HG02798 (cell line): ENCODE results near the gene SLC29A1.

Experiments
- ATAC-seq: cut with Tn5 transposase; IDR thresholded peaks from one replicate; pipeline ENCODE4 v1.9.1; 2021; ENCODE audit warnings: mild to moderate bottlenecking; ENCODE audit not compliant: unreplicated experiment, poor library complexity

SLC29A1 gene

GRCh38 chr6:44234101-44235025 is 11.0 kb downstream of the SLC29A1 start:
- no peak for ATAC-seq

DNA sequence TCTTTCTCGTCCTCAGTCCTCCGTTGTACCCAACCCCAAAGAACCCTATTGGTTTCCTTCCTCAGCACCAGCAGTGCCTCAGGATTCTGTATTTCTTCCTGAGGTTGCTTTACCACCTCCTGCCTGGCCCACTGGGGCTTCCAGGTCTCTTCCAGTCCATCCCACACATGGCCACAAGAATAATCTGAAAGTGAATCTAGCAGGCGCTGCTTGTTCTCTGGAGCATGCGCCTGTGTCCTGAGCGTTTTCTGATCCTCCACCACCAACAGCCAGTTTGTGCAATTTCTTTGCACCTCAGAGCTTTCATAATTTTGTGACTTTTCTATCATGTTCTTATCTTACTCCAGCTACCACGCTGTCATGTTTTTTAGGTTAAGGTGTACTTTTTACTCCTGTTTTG is 11.9 kb downstream of the SLC29A1 start:
- no peak for ATAC-seq

DNA sequence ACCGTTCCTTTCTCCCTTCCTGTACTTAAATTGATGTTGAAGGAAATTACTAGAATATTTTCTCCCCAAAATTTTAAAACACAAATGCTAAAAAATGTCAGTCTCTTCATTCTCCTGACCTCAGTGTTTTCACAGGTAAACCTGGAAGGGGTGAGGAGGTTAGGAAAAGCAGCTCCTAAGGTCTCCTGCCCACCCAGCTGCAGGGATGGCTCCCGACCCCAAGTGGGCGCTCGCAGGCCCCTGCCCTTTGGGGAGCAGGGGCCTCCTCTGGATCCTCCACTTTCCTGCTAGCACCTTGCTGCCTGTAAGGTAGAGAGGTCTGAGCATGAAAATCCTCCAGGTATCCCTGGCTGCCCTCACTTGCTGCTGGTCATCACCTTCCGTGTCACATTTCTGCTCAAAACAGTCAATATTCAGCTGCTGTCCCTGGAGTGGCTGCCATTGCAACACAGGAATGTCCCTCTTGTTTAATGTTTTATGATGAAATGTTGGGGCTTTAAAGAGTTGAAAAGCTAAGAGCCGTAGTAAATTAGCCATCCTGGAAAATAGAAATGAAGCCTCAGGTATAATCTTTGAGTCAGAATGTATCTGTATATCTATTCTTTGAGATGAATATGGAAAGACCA is 12.6 kb downstream of the SLC29A1 start:
- ATAC-seq = no peak

GRCh38 chr6:44237021-44237812 is 13.8 kb downstream of the SLC29A1 start:
- peak; percentile 67 for ATAC-seq

GRCh38 chr6:44237813-44238433 is 14.5 kb downstream of the SLC29A1 start:
- ATAC-seq = peak; percentile 85

DNA sequence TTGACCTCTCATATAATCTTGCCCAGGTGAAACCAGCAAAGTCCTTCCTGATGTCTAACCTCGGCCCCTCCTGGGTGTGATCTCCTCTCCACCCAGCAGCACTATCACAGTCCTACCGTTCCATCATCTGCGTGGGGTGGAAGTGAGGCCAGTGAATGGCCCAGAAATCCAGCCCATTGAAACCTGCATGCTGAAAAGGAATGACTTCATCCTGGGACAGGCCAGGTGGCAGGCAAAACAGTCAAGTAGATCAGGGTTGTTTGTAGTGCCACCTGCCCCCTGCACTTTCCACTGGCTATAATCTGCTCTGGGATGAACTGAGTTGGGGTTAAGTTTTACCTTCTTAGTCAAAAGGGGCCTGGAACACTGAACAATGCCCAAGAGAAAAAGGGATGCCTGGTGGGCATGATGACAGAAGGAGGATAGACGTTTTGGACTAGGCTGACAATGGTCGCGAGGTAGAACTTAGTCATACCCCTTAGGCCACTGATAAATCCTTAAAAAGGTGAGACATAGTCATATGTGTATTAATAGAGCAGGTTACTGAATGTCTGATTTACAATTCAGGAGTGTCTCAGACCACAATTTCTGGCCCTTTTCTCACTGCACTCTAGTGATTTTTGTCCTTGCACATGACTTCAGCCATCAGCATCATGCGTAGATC is 15.4 kb downstream of the SLC29A1 start:
- ATAC-seq = no peak

GRCh38 chr6:44243345-44243744 is 19.9 kb downstream of the SLC29A1 start:
- no peak for ATAC-seq

DNA sequence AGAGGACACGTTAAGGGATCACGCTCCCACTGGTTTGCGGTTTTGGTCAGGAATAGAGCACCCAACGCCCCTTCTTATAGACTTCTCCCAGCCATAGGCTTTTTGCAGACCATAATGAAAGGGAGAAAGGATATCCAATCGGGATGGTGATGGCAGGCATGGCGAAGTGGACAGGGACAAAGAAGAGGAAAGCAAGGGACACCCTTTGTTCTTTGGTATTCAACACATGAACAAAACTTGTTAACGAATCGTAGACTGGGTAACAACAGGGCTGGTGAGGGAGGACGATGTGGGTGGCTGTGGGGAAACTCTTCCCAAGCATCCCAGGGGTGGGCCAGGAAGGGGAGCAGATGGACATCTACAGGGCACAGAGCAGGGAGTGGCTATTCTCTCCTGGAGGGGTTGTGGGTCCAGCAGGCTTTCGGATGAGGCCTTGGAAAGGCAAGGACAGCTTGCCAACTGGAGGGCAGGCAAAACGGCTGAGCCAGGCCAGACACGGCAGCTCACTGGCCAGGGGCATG is 22.1 kb downstream of the SLC29A1 start:
- no peak for ATAC-seq

DNA sequence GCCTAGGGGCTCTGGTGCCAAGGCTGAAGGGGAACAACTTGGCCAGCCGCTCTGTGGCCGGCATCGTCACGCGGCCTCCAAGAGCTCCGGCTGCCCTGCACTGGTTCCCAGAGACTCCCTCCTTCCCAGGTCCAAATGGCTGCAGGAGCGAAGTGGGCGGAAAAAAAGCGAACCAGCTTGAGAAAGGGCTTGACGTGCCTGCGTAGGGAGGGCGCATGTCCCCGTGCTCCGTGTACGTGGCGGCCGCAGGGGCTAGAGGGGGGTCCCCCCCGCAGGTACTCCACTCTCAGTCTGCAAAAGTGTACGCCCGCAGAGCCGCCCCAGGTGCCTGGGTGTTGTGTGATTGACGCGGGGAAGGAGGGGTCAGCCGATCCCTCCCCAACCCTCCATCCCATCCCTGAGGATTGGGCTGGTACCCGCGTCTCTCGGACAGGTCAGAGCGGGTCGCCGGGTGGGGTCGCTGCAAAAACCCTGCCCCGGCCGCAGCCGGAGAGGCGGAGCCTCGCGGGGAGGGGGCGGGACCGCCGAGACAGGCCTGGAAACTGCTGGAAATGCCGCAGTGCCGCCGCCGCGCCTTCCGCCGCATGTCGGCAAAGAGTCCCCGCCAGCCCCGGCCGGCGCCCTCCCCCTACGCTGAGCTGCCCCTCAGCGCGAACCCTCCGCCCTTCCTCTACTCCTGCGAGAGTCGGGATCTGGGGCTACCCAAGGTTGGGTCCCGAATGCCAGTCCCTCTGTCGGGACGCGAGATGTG is 22.7 kb downstream of the SLC29A1 start:
- peak; percentile 61 for ATAC-seq

- ATAC-seq = peak; percentile 69
Measured at GRCh38 chr6:44246663-44247337, 23.4 kb downstream of the SLC29A1 start, which contains the start of gene HSP90AB1. HSP90AB1 (plus strand) TSS chr6:44247101; CDS start chr6:44248630, 1,529 bp downstream.

- peak; percentile 35 for ATAC-seq
Measured at GRCh38 chr6:44247338-44248302, 24.2 kb downstream of the SLC29A1 start.

DNA sequence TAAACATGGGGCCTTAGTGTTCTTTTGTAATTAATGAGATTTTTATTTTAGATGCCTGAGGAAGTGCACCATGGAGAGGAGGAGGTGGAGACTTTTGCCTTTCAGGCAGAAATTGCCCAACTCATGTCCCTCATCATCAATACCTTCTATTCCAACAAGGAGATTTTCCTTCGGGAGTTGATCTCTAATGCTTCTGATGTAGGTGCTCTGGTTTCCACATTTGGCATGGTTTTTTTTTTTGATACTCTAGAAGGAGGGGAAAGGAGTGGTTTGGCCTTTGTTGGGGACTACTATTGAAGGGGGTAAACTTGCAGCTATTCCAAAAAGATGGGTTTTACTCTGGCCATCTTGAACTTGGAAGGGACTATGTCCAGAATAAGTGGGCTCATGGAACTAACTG is 25.2 kb downstream of the SLC29A1 start:
- no peak for ATAC-seq

GRCh38 chr6:44249082-44249748 is 25.8 kb downstream of the SLC29A1 start:
- no peak for ATAC-seq

DNA sequence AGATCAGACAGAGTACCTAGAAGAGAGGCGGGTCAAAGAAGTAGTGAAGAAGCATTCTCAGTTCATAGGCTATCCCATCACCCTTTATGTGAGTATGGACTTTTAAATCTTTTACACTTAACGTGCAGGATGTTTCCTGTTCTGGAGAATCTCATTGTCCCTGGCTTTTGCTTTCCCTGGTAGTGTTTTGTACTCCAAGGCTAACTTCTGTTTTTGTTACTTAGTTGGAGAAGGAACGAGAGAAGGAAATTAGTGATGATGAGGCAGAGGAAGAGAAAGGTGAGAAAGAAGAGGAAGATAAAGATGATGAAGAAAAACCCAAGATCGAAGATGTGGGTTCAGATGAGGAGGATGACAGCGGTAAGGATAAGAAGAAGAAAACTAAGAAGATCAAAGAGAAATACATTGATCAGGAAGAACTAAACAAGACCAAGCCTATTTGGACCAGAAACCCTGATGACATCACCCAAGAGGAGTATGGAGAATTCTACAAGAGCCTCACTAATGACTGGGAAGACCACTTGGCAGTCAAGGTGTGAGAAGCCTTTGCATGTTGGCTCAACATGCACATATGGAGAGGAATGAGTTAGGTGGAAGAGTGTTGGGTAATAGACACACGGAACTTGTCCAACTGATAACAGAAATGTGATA is 26.8 kb downstream of the SLC29A1 start:
- no peak for ATAC-seq

DNA sequence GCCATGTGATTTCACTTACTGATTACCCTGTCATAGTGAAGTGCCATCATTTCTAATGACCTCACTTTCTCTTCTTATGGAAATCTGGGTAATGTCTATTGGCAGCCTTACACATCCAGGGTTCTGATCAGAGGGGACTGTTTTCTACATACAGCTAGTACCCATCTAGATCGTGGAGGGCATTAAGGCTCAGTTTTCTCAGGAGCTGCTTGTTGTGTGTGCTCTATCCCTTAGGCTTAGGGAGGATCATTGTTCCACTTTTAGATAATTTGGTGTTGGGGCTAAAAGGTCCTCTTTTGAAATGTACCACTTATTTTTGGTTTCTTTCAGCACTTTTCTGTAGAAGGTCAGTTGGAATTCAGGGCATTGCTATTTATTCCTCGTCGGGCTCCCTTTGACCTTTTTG is 27.3 kb downstream of the SLC29A1 start:
- ATAC-seq = no peak
